Measurements from ENCODE around the gene RASGRP2.

The RASGRP2 gene

DNA sequence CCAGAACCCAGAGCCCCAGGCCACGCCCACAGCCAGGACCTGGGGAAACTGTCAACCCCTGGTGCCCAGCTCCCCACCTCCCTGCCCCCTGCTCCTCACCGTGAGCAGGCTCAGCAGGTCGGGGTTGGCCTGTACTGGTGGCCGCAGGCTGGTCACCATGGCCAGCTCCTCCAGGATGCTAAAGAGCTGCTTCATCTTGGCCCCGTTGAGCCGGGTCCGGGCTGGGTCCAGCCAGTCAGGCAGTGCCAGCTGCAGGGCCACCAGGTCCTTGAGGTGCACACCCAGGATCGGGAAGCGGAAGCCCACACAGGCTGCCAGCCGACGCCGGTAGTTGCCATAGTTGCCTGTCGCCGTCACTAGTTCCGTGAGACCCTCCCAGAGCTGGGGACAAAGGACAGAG, 7.3 kb downstream of the RASGRP2 start:
- DNase-seq = no peak

DNA sequence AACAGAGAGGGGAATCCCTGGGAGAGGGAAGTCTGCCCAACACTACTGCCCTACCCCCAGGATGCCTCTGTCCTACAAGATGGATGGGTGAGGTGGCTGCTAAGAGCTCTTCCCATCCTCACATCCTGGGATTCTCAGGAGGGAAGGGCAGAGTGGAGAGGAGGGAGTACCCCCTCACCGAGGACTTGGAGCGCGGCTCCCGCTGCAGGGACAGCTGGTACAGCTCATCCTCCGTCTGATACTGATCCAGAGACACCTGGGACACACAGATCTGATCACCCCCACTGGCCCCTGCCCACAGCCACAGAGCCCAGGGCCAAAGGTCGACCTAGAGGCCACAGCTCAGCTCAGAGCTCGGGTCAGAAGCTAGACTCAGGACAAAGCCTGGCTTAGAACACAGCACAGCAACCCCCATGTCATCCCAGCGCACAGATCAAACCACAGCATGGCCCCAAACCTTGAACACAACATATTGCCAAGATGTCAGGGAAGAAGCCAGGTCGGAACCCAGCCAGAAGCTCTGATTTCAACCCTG, 8.2 kb downstream of the RASGRP2 start:
- DNase-seq = no peak

DNA sequence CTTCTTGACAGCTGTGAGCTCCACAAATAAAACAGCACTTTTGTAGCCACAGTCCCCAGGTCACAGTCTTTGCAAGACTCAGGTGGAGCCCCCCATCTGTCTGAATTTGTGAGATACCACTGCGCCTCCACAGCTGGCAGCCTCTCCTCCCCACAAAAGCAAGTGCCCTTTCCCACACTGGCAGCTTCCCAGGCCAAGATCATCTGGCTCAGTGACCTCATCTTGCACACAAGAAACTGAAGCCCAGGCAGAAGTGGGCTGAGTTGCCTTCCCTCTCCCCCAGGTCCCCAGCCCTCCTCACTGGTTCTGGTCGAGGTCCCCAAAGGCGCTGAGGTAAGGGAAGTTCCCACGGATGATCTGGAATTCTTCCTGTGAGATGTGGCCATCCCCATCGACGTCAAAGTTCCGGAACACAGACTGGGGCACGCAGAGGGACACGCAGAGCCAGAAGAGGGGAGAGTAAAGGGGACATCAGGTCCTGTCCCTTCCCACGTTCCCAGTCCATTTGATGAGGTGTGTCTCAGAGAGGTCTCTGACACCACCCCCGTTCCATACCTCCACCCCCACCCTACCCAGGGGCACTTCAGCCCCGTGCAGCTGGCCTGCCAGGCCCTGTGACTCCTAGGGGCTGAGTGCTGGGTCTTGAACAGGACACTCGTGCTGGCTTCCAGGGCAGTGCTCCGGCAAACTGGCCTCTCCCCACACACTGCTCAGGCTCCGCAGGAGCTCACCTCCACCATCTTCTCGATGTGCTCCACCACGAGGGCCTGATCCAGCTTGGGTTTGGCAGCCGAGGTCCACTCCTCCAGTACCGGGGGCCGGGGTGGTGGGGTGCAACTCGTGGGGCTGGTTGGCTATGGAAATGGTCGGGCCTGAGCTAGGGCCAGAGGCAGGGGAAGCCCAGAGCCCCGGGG, 8.9 kb downstream of the RASGRP2 start:
- DNase-seq = no peak

DNA sequence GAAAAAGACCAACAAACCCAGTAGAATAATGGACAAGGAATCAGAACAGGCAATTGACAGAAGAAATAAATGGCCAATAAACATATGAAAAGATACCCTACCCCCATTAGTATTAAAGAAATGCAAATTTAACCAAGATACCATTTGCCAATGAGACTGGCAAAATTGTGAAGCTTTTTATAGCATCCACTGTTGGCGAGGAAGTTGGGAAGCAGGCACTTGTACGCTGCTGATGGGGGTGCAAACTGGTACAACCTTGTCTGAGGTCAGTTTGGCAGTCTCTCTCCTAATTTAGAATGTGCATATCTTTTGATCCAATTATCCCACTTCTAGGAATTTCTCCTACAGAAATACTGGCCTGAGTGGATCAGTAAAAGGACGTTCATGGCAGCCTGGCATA, 12.3 kb downstream of the RASGRP2 start:
- no peak for DNase-seq

DNA sequence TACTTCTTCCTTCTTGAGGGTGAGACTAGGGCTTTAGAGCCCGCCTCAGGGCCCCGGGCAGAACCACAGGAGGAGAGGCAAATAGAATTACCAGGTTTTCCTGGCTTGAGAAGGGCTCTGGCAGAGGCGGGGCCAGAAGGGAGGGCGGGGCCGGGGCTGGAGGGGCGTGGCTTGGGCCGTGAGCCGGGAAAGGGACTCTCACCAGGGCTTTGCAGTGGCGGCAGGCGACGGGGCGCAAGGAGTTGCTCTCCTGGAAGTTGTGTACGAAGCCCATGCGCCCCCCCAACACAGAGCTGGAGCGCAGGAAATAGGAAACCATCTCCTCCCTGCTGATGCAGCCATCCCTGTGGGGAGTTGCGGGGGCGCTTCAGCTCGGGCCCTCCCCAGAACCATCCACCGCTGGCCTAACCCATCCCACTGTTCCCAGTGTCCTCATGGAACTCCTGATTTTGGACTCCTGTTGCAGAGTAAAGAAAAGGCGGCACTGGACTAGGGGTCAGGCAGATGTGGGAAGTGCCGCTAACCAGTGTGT, 14.0 kb downstream of the RASGRP2 start:
- no peak for DNase-seq

DNA sequence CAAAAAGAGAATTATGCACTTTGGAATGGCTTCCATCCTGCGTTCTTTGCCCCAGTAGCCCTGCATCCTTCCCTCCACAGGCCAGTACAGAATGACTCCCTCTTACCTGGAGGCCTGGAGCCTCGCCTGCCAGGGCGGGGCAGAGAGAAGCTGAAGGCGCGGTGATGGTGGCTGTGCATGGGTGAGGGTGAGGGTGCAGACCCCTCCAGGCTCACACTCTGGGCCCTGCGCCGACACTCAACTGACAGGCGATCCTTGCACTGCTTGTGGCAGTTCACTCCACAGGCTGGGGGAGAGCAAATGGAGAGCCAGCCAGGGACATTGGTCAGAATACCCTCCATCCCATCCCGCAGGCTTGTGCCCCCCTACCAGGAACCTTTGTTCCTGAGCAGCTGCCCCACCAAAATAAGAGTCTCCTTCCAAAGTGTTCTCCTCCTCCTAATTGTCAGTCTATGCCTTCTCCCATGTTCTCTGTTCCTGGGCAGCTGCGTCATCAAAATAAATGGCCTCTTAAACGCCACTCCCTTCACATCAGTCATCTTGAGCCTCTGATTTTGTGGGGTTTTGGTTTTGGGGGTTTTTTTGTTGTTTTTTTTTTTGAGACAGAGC, 15.1 kb downstream of the RASGRP2 start:
- DNase-seq = no peak

DNA sequence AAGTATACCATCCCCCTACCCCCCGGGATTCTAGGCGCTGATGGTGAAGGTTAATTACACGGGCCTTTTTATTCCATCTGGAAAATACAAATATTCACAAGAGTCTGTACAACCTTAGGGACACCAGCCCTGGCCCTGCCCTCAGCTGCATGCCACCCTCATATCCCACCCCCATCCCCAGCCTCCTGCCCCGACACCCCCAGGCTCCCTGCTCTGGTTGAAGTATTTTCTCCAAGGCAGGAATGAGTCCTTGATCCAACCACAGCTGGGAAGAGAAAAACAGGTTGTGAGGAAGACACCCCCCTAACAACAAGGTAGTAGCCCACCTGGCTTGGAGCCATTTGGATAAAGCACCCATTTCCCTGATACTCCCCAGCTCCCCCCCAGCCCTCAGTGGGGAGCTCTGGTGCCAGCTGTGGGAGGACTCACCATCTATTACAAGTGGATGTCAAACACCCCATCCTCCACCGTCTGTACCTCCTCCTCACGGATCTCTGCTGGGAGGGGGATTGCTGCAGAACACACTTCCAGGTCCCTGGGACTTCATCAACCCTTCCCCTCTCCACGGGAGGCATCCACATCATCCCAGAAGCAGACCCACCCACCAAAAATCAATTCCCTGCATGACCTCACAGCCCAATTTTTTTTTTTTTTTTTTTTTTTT, 16.9 kb downstream of the RASGRP2 start:
- no peak for DNase-seq

DNA sequence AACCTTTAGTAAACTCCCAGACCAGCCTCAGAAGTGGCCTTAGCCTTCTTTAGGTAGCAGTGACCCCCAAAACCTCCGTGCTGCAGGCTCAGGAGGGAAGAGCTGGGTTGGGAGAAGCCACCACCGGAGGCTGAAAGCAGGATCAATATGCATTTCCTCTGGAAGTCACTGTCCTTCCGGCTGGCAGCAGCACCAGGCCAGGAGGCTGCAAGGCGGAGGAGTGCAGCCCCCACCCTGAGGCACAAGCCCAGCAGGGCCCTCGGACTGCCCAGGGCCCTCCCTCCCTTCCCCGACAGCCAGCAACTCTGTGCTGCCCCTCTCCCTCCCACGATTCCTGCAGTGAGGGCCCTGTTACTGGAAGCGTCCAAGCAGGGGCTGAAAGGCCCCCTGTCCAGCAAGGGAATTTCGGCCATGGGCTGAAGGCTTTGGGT, 17.7 kb downstream of the RASGRP2 start:
- no peak for DNase-seq

DNA sequence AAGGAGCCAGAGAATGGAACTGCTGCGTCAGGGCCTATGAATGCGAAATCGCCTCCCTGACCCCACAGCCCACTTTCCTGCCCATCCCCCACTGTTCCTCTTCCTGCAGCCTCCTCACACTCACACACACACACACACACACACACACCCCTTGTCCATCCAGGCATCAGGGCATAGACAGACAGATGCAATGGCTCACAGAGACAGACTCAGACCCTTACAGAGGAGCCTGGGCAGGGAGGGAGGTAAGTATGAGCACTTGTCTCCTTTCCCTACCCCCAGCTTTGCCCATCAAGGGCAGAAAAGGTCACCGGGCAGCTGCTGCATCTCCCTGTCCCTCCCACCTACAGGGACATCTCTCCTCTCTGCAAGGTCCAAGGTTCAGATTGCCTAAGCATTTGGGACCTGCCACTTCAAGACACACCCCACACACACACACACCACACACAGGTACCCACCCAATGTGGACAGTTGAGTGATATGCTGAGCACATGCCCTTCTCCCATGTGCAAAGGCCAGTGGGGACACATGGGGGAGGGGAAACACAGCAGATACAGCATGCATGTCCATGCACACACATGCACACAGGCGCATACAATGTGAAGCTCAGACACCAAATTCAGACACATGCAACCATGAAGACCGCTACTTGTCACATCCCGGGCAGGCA, 18.9 kb downstream of the RASGRP2 start:
- no peak for DNase-seq

DNA sequence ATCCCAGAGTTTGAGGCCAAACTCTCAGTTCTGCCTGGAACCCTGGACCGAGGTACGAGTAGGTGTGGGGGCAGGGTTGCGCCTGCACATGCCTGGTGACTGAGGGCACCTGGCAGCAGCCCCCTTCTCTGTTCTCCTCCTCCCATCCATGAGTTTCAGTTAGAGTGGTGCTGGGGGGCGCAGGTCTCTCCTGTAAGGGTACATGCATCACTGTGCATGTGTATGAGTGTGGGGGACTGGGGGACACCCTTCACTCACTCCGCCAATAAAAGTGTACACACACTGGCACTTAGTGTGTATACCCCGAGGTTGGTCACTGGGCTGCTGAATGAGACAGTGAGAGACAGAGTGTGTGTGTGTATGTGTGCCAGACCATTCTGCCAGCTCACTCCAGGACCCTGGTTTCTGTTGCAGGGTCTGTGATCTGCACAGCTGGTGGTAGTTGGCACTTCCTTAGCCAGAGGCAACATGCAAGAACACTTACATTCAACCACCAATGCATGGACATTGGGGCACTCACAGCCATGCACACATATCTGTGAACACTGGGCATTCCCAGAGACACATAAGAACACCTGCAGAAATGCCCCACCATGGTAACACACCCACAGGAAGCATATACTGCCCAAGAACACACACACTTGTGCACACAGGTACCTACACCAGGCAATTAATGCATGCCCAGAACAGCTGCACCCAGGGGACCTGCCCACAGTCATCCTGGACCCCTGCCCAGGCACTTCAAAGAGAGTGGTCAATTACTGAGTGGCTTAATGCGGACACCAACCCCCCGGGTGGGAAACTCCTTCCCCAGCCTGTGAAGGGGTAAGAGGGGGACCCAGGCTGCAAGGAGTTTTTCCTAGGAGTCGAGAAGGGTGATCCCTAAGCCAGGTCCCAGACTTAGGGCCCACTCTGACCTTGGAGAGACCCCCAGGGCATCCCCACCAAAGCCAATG, 19.8 kb downstream of the RASGRP2 start:
- DNase-seq = no peak

DNA sequence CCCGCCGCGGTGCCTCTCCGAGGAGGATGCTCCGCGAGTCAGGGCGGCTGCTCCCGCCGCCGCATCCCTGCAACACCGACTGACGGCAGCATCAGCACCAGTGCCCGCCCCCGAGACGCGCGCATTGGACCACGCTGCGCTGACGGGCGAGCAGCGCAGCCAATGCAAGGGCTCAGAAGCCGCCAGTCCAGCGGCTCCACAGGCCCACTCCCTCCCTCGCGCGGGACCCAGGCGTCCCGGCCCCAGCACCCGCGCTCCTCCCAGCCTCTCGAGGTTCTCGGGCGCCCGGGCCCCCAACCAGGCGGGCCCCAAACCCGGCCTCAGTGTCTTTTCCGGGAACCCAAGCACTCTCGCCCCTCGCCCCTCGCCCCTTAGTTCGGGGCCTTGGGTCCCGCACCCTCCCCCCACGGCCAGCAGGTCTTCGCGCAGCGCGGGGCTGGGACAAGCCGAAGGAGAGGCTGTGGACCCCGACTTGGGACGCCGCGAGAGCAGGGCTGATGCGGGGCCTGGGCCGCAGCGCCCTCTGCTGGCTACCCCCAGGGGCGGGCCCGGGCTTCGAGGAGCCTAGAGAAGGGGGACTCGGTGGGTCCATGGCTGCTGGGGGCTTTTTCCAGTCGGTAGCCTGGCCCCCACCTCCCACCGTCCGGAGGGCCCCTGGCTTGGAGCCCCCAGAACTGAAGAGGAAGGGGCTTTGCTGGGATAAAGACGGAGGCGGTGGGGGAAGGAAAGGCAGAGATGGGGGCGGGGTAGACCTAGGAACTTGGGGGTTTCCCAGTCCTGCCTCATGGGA, 20.6 kb downstream of the RASGRP2 start, which contains the start of gene NRXN2:
Gene NRXN2 (minus strand): TSS at position 81 of the 790 bp plus-strand sequence. CDS start 9,498 bp downstream, outside the sequence.
- no peak for DNase-seq

DNA sequence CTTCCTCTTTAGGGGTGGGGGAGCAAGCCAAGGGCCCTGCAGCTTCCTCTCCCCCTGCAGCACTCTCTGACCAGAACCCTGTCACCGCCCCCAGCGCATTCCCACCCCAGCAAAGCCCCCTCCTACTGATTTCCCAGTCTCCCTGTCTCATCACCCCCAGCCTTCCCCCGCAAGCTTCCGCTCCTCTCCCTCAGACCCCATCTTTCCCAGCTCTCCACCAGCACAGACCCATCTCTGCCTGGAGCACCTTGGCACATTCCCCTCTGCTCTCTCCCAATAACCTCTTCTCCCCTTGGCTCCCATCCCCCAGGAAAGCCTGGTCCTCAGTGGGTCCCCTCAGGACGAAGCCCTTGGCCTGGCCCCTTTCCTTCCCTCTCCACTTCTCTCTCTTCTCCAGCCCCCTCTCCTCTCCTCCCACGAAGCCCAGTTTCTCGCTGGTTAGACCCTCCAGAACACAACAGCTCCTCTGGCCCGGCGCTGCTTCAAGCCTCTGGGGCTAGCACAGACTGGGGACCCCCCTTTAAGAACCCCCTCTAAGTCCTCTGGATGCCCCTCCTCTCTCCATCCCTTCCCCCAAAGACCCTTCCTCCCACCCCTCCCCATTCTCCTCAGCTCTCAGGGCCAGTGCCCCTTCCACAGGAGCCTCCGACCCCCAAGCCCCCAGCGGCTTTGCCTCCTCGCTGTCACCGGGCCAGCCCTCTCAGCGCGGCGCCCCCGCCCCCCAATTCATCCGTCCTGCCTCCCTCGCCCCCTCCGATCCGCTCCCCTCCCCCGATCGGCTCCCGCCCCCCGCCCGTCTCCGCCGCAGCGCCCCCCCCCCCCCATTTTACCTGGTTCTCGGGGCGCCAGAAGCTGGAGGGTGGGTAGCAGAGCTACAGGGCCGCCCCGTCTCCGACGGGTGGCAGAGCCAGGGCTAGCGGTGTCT, 21.5 kb downstream of the RASGRP2 start:
- no peak for DNase-seq

DNA sequence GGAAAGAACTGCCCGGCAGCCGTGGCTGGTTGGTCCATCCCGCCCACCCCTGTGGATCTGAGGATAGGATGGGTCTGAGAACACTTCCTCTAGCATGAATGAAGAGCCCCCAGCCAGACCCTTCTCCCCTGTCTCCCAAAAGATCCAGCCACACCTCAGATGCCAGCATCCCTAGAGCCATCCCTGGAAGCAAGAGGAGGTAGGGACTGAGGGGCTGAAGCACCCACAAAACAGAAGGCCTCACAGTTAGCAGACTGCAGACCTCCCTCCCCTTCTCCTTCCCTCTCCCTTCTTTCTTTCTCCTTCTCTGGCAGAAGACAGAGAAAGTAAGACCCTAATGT, 22.6 kb downstream of the RASGRP2 start:
- DNase-seq = no peak

DNA sequence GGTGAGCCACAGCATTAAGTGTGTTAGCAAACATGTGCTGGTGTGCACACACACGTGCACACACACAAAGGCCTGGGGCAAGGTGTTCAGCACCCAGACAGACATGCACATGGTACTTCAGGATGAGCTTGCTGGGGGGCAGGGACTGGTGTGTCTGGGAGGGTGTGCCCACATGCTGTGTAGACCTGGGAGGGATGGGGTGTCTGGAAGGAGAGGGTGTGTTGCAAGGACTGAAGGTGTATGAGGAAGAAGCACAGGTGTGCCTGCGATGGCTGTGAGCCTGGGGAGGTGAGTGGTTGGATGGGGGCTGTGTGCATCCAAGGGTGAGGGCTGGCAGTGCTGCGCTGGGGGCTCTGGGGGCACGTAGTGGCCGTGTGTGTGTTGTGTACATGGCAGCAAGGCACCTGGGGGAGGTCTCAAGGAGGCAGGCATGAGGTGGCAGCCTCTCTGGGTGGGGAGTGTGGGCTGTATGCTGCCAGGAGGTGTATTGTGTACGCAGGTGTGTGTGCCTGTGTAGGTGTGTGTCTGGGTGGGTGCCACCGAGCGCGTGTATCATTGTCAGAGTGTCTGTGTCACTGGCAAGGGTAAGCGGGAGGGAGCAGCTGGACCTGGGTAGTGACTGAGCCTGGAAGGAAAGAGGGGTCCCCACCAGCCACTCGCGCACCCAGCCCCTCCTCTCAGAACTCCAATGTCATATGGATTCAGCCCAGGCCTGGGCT, 23.1 kb downstream of the RASGRP2 start:
- no peak for DNase-seq

DNA sequence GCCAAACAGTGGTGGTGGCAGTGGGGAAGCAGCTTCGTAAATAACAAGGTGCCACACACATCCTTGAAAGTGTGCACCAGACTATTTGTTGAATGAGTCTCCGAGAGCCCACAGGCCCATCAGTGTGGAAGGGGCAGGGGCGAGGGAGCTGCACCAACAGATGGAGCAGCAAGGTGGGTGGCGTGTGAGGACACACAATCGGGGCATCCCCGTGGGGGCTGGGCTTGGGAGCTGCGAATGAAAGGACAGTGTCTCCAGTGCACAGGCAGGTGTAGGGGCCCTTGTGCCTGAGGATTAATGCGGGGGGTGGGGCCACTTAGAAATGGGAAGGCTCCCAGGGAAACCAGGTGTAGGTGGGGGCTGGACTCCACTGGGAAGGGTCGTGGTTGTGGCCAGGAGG, 23.8 kb downstream of the RASGRP2 start:
- DNase-seq = no peak

DNA sequence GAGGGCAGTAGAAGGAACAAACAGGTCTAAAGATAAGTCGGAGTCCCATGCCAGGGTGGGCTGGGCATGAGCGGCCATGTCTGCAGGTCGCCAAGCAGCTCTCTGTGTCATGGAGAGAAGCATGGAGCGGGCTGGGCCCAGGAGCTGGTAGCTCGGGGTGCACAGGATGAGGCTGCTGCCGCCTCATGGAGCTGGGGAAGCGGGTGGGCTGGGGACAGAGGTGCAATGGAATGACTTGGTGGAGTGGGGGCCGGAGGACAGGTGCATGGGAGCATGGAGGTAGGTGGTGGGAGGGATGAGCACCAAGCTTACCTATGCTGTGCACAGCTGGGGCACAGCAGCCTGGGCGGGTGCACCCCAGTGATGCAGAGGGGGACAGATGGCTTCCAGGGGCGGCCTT, 24.5 kb downstream of the RASGRP2 start:
- DNase-seq = no peak

DNA sequence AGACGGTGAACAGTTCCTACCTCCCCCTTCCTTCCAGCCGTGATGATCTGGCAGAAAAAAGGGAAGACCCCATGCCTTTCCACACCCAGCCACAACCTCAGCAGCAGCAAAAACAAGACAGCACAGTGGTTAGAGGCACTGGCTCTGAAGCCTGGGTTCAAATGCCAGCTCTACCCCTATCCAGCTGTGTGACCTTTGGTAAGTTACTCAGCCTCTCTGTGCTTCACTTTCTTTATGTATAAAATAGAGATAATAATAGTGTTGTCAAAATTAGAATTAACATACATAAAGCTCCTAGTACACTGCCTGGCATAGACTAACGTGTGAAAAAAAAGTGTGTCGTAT, 25.2 kb downstream of the RASGRP2 start:
- DNase-seq = no peak

DNA sequence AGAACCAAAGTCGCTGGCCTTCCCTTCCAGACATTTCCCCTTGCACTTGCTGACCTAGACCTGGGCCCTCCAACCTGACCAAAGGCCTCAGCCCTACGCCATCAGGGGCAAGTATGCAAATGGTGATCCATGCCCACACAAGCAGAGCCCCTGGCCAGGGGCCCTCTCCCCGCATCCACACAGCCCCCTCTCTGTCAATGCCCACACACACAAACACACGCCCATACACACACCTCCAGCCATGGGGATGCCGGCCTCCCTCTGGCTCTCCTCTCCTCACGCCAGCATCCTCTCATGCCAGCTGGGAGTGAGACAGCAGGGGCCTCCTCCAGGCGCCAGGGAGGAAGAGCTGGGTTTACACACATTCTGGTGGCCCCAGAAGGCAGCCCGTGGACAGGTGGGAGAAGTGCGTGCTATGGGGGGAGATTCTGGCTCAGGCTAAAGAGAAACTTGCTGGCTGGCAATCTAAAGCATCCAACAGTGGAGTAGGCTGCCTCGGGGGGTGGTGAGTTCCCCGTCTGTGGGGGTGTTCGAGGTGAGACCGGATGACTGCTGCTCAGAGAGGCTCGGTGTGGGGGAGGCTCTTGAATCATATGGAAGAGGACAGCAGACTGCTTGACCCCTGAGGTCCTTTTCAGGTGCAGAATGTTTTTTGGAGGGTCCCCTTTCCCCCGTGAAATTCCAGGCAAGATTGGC, 25.7 kb downstream of the RASGRP2 start:
- DNase-seq = no peak

DNA sequence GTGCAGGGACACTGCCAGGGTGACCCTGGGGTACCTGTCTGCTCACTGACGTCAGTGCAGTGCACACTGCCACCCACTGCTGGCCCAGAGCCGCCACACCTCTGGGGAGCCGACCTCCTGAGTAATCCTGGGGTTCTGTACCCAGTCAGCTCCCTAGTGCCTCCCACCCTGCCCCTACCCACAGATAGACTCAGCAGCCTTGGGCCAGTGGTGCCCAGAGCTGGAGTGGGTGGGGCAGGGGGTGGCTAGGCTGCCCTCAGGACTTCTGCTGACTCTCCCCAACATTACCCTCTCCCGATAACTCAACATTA, 26.7 kb downstream of the RASGRP2 start:
- no peak for DNase-seq

Measured in NCI-H187 treated with DMSO at 0.1 percent for 48 hours (cell line).